SIG-M5 treated with dmso at 0.1 percent for 504 hours (cell line): ENCODE measurements around the gene PKP3.
"Not testable (repeated sequence)": the region's sequence is repeated elsewhere in the genome, so short reads cannot be mapped to it uniquely, and the experiment has no call there.

ENCODE experiments used
- DNase-seq: peaks from one replicate; lab custom pipeline; 2025; ENCODE audit not compliant: unreplicated experiment; lab: John Stamatoyannopoulos, UW

PKP3 gene

GRCh38 chr11:410711-411110, 16.7 kb downstream of the PKP3 start:
- DNase-seq = not testable (repeated sequence)

GRCh38 chr11:411520-411919, 17.5 kb downstream of the PKP3 start:
- not testable (repeated sequence) for DNase-seq

- DNase-seq = no peak
Measured at GRCh38 chr11:412641-413119, 18.7 kb downstream of the PKP3 start.

GRCh38 chr11:413120-414081, 19.4 kb downstream of the PKP3 start:
- DNase-seq = no peak

GRCh38 chr11:414318-414857, 20.4 kb downstream of the PKP3 start:
- DNase-seq = no peak

GRCh38 chr11:415640-416041, 21.6 kb downstream of the PKP3 start:
- DNase-seq = no peak

- DNase-seq = no peak
Measured at GRCh38 chr11:416051-416756, 22.2 kb downstream of the PKP3 start.

GRCh38 chr11:416757-417621, 23.0 kb downstream of the PKP3 start:
- no peak for DNase-seq

GRCh38 chr11:417652-418342, 23.8 kb downstream of the PKP3 start:
- no peak for DNase-seq

- DNase-seq = no peak
Measured at GRCh38 chr11:418343-419247, 24.6 kb downstream of the PKP3 start.

- DNase-seq = no peak
Measured at GRCh38 chr11:419248-420005, 25.4 kb downstream of the PKP3 start.

GRCh38 chr11:420054-420910, 26.3 kb downstream of the PKP3 start:
- no peak for DNase-seq

GRCh38 chr11:420911-421321, 26.9 kb downstream of the PKP3 start:
- no peak for DNase-seq

GRCh38 chr11:422249-422656, 28.2 kb downstream of the PKP3 start:
- DNase-seq = no peak

GRCh38 chr11:424232-424631, 30.2 kb downstream of the PKP3 start:
- DNase-seq = no peak

- DNase-seq = not testable (repeated sequence)
Measured at GRCh38 chr11:424766-425165, 30.8 kb downstream of the PKP3 start.

- DNase-seq = no peak
Measured at GRCh38 chr11:425301-425700, 31.3 kb downstream of the PKP3 start.
